ENCODE results near the gene DIO1. TPM values are rescaled to one million over a fixed set of nuclear protein-coding genes. Genes with fewer than 3 reads are reported as not detected.

The DIO1 gene
- total RNA-seq, 1 experiment from 2014 or later: not detected

- no peak for DNase-seq (ENCODE audit: low spot score)
Measured at GRCh38 chr1:53905509-53905908, 11.5 kb downstream of the DIO1 start.

GRCh38 chr1:53906121-53906520 is 12.1 kb downstream of the DIO1 start:
- no peaks in the 10 kb centered on the region for H3K36me3 Mint-ChIP-seq
- POLR2A ChIA-PET: no interaction called here
- ATAC-seq: no peak

More at GRCh38 chr1:53905509-53905908, 11.5 kb downstream of the DIO1 start:
- Mint-ChIP-seq H3K27me3 (ENCODE audit: low read depth) (no peaks in the 10 kb centered on the region), H3K4me1 (no peaks in the 10 kb centered on the region), H3K9me3 (no peaks in the 10 kb centered on the region), H3K36me3 (no peaks in the 10 kb centered on the region), H3K27ac (no peak overlapping the region), H3K4me3 (no peak overlapping the region)
- ChIA-PET CTCF (no interaction called here), POLR2A (no interaction called here)
- ATAC-seq: no peak
- TF ChIP-seq CBFB (CRISPR knock-in tag; IDR thresholded peaks at IDR 0.05; ENCODE audit: low read depth): no peak

GRCh38 chr1:53909946-53910345 is 16.0 kb downstream of the DIO1 start:
- ATAC-seq (no peak), DNase-seq (ENCODE audit: low spot score) (no peak)
- H3K9me3 Mint-ChIP-seq: no peaks in the 10 kb centered on the region
- ChIA-PET CTCF (interaction anchor here (1.1 to 1.2 kb wide), 2 partner anchors 36 to 49 kb away, joined by 3 read pairs; partner anchors contain the start of gene IFT25), POLR2A (no interaction called here)
- H3K4me3 Mint-ChIP-seq: no peak overlapping the region
- H3K36me3 Mint-ChIP-seq: peaks cover 4% of the 10 kb centered on the region; the same call in 1 of the 2 replicates
- no peak overlapping the region for H3K27ac Mint-ChIP-seq
- no peak for TF ChIP-seq ESRRA (CRISPR knock-in tag; IDR thresholded peaks at IDR 0.05; ENCODE audit: borderline replicate concordance)
- TF ChIP-seq, protein P1, sequence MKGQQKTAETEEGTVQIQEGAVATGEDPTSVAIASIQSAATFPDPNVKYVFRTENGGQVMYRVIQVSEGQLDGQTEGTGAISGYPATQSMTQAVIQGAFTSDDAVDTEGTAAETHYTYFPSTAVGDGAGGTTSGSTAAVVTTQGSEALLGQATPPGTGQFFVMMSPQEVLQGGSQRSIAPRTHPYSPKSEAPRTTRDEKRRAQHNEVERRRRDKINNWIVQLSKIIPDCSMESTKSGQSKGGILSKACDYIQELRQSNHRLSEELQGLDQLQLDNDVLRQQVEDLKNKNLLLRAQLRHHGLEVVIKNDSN (CRISPR knock-in tag; IDR thresholded peaks at IDR 0.05): no peak
- no peak for TF ChIP-seq KAT7 (CRISPR knock-in tag; IDR thresholded peaks at IDR 0.05; ENCODE audit: borderline replicate concordance)
- no peak for TF ChIP-seq TP53 (CRISPR knock-in tag; IDR thresholded peaks at IDR 0.05)
- TF ChIP-seq, protein P2, sequence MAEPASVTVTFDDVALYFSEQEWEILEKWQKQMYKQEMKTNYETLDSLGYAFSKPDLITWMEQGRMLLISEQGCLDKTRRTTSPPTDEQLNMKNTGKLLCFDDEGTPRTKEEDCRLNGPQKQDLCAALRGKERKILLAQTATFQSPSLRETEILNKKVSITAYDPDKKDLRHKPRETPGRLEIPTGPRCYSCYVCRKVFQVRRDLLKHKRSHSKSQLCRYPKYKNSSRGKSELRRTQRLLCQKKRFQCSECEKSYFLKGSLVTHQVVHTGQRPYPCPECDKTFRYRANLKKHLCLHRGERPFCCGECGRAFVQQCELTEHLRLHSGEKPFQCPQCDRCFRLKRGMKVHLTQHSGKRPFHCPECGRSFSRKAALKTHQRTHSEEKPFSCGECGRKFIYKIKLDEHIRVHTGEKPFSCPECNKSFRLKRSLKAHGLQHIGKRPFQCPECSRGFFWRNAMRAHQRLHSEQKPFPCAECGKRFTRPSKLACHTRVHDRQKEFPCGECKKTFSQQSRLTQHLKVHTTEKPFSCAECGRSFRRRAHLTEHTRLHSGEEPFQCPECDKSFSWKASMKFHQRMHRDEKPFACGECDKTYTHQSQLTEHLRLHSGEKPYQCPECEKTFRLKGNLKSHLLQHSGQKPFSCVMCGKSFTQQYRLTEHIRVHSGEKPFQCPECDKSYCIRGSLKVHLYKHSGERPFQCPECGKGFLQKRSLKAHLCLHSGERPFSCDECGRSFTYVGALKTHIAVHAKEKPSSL (CRISPR knock-in tag; conservative IDR thresholded peaks at IDR 0.05): no peak
- no peak for TF ChIP-seq HMGA2 (CRISPR knock-in tag; IDR thresholded peaks at IDR 0.05)
- TF ChIP-seq FOXK1 (CRISPR knock-in tag; IDR thresholded peaks at IDR 0.05): no peak
- no peaks in the 10 kb centered on the region for H3K27me3 Mint-ChIP-seq (ENCODE audit: low read depth)
- H3K4me1 Mint-ChIP-seq: peaks cover 25% of the 10 kb centered on the region

More at GRCh38 chr1:53906121-53906520, 12.1 kb downstream of the DIO1 start:
- no peaks in the 10 kb centered on the region for H3K27me3 Mint-ChIP-seq (ENCODE audit: low read depth)
- TF ChIP-seq TP53 (CRISPR knock-in tag; IDR thresholded peaks at IDR 0.05) (no peak), ZNF263 (CRISPR knock-in tag; IDR thresholded peaks at IDR 0.05; ENCODE audit: low read depth) (no peak), KAT7 (CRISPR knock-in tag; IDR thresholded peaks at IDR 0.05; ENCODE audit: borderline replicate concordance) (no peak), NR3C1 (CRISPR knock-in tag; conservative IDR thresholded peaks at IDR 0.05; ENCODE audit: low read depth) (no peak), ATF6 (CRISPR knock-in tag; IDR thresholded peaks at IDR 0.05) (no peak)
- TF ChIP-seq, protein P3, sequence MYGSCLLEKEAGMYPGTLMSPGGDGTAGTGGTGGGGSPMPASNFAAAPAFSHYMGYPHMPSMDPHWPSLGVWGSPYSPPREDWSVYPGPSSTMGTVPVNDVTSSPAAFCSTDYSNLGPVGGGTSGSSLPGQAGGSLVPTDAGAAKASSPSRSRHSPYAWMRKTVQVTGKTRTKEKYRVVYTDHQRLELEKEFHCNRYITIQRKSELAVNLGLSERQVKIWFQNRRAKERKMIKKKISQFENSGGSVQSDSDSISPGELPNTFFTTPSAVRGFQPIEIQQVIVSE (CRISPR knock-in tag; IDR thresholded peaks at IDR 0.05; ENCODE audit: borderline replicate concordance): no peak
- H3K4me3 Mint-ChIP-seq: no peak overlapping the region
- no peak overlapping the region for H3K27ac Mint-ChIP-seq
- no peaks in the 10 kb centered on the region for H3K9me3 Mint-ChIP-seq
- no peaks in the 10 kb centered on the region for H3K4me1 Mint-ChIP-seq
- DNase-seq (ENCODE audit: low spot score): no peak
- CTCF ChIA-PET: no interaction called here

GRCh38 chr1:53911442-53911841 is 17.5 kb downstream of the DIO1 start:
- Mint-ChIP-seq H3K9me3 (no peaks in the 10 kb centered on the region), H3K36me3 (peaks cover 4% of the 10 kb centered on the region; the same call in 1 of the 2 replicates), H3K27me3 (ENCODE audit: low read depth) (no peaks in the 10 kb centered on the region), H3K4me1 (peaks cover 29% of the 10 kb centered on the region), H3K27ac (no peak overlapping the region), H3K4me3 (no peak overlapping the region)
- TF ChIP-seq TCF7 (CRISPR knock-in tag; IDR thresholded peaks at IDR 0.05; ENCODE audit: low read depth) (no peak), AR (CRISPR knock-in tag; IDR thresholded peaks at IDR 0.05) (no peak), KAT7 (CRISPR knock-in tag; IDR thresholded peaks at IDR 0.05; ENCODE audit: borderline replicate concordance) (no peak)
- ChIA-PET POLR2A (no interaction called here), CTCF (no interaction called here)
- DNase-seq (ENCODE audit: low spot score) (no peak), ATAC-seq (no peak)
